K562 (cell line): ENCODE data around the gene PPP1R14C.

Experiments
- FOXM1 ChIP-seq, 2 experiments: fragments of 450-650 bp in 1 of 2; sonication (generic) in 1 of 2; formaldehyde crosslinking in 1 of 2; IDR thresholded peaks; 2 replicates each; pipeline versions ENCODE4 v1.6.1 to v1.9.0; 2017 to 2022; ENCODE audit warnings: low read depth in 2 of 2, mild to moderate bottlenecking in 2 of 2, missing genetic modification reagents in 1 of 2, moderate library complexity in 1 of 2
- HNRNPLL ChIP-seq: fragments of 200-400 bp; formaldehyde crosslinking; IDR thresholded peaks from 2 replicates; pipeline ENCODE4 v1.6.1; 2017; ENCODE audit warnings: low read length, low read depth, mild to moderate bottlenecking; ENCODE audit not compliant: poor library complexity, severe bottlenecking
- NCOA6 ChIP-seq: fragments of 450-650 bp; IDR thresholded peaks from 2 replicates; pipeline ENCODE4 v1.6.1; 2017; ENCODE audit warnings: mild to moderate bottlenecking
- NFE2L1 ChIP-seq: fragments of 450-650 bp; IDR thresholded peaks from 2 replicates; pipeline ENCODE4 v1.6.1; 2016; ENCODE audit warnings: missing genetic modification characterization, low read depth, mild to moderate bottlenecking, missing compliant biosample characterization, moderate library complexity, borderline replicate concordance
- POLR2A ChIP-seq: fragments of 450-650 bp; conservative IDR thresholded peaks from 2 replicates; pipeline ENCODE4 v1.6.1; 2016
- ZC3H4 ChIP-seq: sonication (generic); formaldehyde crosslinking; IDR thresholded peaks from 2 replicates; pipeline ENCODE4 v1.9.0; 2021; ENCODE audit warnings: missing genetic modification reagents, borderline replicate concordance
- ZNF785 ChIP-seq: fragments of 250-450 bp; sonication (Bioruptor Pico); IDR thresholded peaks from 2 replicates; pipeline ENCODE4 v1.4.0; 2020; ENCODE audit warnings: mild to moderate bottlenecking

DNA sequence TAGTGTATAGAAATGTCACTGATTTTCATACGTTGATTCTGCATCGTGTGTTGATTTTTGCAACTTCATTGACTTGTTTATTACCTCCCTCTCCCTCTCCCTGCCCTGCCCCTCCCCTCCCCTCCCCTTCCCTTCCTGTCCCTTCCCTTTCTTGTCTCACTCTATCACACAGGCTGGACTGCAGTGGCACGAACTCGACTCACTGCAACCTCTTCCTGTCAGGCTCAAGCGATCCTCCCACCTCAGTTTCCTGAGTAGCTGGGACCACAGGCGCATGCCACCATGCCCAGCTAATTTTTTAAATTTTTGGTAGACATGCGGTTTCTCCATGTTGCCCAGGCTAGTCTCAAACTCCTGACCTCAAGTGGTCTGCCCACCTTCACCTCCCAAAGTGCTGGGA is 19.2 kb upstream of the PPP1R14C start:
- no peak for TF ChIP-seq HNRNPLL
- no peak for TF ChIP-seq NFE2L1 (tag)
- TF ChIP-seq NCOA6, result no peak
- TF ChIP-seq POLR2A, result no peak
- no peak for TF ChIP-seq ZNF785
- no peak for TF ChIP-seq ZC3H4 (CRISPR knock-in tag)
- TF ChIP-seq FOXM1 (IDR thresholded peaks at IDR 0.05; ENCODE audit: low read depth), result no peak
- TF ChIP-seq FOXM1 (CRISPR knock-in tag; IDR thresholded peaks at IDR 0.05; ENCODE audit: low read depth), result no peak
